Daoy (cell line): Measurements from ENCODE around the gene NRG3. TPM values are rescaled to one million over a fixed set of nuclear protein-coding genes. Genes with fewer than 3 reads are reported as not detected.
"Not testable (repeated sequence)": the region's sequence is repeated elsewhere in the genome, so short reads cannot be mapped to it uniquely, and the experiment has no call there.

Experiments
- DNase-seq: peaks from one replicate; pipeline ENCODE4 v3.0.0-alpha.2; 2015; ENCODE audit warnings: low read depth
- total RNA-seq: library from RNA; depleted of rRNA; stranded (reverse); fragments of >200 nt; shearing (Covaris generic); gene quantifications from 2 replicates; pipeline ENCODE4 v1.2.3, GENCODE V29; 2014

Gene NRG3
- total RNA-seq, 1 experiment from 2014 or later, result not detected

- no peak for DNase-seq
These were observed 699.1 kb downstream of the NRG3 start for GRCh38 chr10:82574081-82574480.

- no peak for DNase-seq
These were observed 700.3 kb downstream of the NRG3 start for GRCh38 chr10:82575318-82575717.

- DNase-seq, result no peak
These were observed 701.1 kb downstream of the NRG3 start for GRCh38 chr10:82576093-82576492.

- no peak for DNase-seq
These were observed 706.9 kb downstream of the NRG3 start for GRCh38 chr10:82581940-82582339.

GRCh38 chr10:82591421-82591820, 716.4 kb downstream of the NRG3 start:
- DNase-seq, result no peak

- no peak for DNase-seq
These were observed 722.8 kb downstream of the NRG3 start for GRCh38 chr10:82597840-82598239.

- DNase-seq, result no peak
These were observed 734.9 kb downstream of the NRG3 start for GRCh38 chr10:82609845-82610244.

- DNase-seq, result no peak
These were observed 743.0 kb downstream of the NRG3 start for GRCh38 chr10:82618007-82618406.

- DNase-seq, result no peak
These were observed 746.7 kb downstream of the NRG3 start for GRCh38 chr10:82621680-82622079.

- DNase-seq, result no peak
These were observed 747.5 kb downstream of the NRG3 start for GRCh38 chr10:82622479-82622878.

- no peak for DNase-seq
These were observed 750.7 kb downstream of the NRG3 start for GRCh38 chr10:82625512-82626189.

- DNase-seq, result no peak
These were observed 753.4 kb downstream of the NRG3 start for GRCh38 chr10:82628373-82628772.

GRCh38 chr10:82643076-82643475, 768.1 kb downstream of the NRG3 start:
- DNase-seq, result no peak

GRCh38 chr10:82643601-82644000, 768.6 kb downstream of the NRG3 start:
- DNase-seq, result no peak

GRCh38 chr10:82645221-82645620, 770.2 kb downstream of the NRG3 start:
- no peak for DNase-seq

- no peak for DNase-seq
These were observed 778.5 kb downstream of the NRG3 start for GRCh38 chr10:82653244-82654155.

GRCh38 chr10:82660205-82660604, 785.2 kb downstream of the NRG3 start:
- DNase-seq, result no peak

- DNase-seq, result no peak
These were observed 786.0 kb downstream of the NRG3 start for GRCh38 chr10:82660986-82661385.

GRCh38 chr10:82661701-82662100, 786.7 kb downstream of the NRG3 start:
- no peak for DNase-seq

- DNase-seq, result no peak
These were observed 793.4 kb downstream of the NRG3 start for GRCh38 chr10:82668221-82668895.

- DNase-seq, result no peak
These were observed 799.0 kb downstream of the NRG3 start for GRCh38 chr10:82674036-82674435.

GRCh38 chr10:82677932-82678331, 802.9 kb downstream of the NRG3 start:
- not testable (repeated sequence) for DNase-seq
